HuH-7 (cell line): ENCODE measurements around the gene HOXD12.

Experiments used
- DNase-seq: peaks from one replicate; pipeline ENCODE4 v3.0.0; 2011; ENCODE audit warnings: low spot score

The HOXD12 gene

GRCh38 chr2:176130957-176131847 lies 31.6 kb downstream of the HOXD12 start:
- DNase-seq: no peak

- no peak for DNase-seq
These were observed 32.2 kb downstream of the HOXD12 start for GRCh38 chr2:176131848-176132158.

DNA sequence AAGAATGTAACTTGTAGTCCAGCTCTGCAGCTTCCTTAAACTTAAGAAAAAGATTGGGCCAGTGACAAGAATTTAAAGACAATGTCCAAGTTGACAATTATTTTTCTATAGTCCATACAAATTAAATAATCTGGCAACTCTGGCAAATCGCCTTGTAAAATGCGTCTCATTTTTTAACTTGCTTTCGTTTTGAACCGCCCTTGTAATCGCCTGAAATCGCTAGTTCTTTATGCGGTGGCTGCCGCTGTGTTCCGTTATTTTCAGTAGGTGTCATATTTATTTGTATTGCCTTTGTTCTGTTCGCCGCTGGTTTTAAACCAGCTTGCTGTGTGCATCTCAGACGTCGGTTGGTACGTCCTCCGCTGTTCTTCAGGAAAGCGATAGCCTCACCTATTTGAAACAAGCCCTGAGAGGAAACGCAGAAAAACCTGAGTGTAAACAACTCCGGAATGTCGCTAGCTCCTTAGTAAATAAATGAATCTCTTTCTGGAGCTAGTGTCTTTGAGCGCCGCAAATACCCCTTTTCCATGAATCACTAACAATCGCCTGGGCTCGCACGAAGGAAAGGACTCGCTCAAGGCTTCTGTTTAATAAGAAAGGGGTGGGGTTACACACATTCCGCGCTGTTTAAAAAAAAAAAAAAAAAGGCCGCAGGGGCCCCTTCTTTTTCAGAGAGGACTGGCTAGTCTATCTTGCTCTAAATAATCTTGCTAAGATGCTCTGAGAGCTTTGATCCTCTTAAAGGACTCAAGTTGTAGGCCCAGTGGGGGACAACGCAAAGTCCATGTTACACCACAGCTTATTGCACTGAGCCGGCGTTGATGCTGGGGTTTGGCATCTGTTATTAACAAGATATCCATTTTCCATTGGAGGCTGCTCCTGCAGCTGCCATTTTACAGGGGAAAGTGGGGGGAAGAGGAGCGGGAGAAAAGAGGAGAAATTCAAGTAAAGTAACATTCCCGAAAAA lies 32.9 kb downstream of the HOXD12 start:
- DNase-seq: no peak

DNA sequence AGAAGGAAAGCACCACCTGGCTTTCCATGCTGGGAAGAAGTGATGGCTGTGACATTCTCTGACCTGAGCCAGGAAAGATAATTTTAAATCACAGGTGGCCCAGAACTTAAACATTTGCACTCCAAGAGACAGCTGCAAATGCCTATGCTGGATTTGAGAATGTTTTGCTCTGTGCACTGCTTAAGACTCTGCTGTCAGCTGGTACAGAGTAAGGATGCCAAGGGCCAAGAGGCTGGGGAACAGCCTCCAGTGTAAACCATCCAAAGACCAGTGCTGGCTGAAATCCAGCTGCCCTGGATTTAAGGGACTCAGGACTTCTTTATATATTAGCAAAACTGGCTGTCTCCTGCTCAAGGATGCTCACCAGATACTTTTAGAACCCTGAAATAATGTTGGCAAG lies 33.8 kb downstream of the HOXD12 start:
- no peak for DNase-seq

DNA sequence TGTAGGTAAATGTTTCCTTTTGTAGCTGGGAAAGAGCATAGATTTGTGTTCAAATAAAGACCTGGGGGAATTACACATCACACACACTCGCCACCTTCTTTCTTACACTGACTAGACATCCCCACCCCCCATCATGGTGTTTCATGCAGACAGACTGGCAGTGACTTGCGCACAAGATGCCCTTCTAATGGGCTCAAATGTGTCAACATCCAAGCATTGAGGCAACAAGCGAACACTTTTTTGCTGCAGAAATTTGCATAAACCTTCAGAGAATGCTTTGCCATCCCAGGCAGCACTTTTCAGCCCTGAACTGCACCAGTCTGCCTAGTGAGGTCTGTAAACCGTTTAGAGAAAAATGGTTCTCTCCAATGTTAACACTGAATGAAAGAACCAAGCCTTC lies 34.4 kb downstream of the HOXD12 start:
- no peak for DNase-seq

DNA sequence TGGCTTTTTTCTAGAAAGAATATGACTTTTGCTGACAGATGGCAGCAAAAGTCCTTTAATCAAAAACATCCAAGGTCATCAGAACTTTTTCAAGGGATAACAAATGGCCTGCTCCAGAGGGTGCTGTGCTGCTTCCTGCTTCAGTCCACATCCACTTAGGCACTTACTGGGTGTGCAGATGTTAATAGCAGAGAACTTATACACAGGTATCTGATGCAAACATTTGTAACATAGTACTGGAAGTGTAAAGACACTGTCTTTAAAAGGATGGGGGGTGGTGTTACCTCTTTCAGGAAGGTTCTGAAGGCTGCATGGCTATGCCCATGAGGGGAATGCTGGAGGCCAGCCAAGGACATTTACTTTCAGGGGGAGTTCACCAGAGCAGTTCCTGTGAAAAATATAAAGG lies 35.4 kb downstream of the HOXD12 start:
- DNase-seq: no peak

DNA sequence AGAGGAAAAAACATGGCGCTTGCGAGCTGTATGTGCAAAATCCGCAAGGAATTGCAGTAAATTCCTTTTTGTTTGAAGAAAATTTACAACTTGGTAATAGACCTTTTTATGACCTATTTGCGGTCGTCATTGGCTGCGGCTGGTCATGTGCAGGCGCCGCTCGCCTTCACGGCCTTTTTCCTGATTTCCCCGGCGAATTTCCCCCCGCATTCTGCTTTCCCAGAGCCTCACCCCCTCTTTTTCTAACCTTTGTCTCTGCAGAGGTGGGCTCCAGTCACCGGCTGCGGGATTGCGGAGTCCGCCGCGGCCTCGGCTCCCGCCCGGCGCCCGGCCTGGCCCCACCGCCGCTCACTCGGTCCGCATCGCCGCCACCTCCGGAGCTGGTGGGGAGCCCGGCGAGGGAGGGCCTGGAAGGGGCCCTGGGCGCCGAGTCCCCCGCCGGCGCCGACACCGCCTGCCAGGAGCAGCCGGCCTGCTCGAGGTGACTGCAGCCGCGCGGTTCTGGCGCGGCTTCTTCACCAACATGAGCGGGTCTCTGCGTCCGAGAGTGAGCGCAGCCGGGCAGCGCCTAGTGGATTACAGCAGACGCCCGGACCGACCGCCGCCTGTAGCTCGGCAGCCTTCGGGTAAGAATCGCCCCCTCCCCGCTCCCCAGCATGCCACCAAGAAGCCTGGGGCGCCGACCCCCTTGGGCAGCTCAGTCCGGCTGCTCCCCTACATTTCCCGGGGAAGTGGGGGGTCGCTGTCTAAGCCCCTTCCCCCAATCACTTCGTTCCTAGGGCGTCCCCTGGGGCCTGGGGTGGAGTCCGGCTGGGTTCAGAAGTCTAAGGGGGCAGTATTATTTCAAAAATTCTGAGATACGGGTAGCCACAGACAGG lies 37.0 kb downstream of the HOXD12 start:
- no peak for DNase-seq

DNA sequence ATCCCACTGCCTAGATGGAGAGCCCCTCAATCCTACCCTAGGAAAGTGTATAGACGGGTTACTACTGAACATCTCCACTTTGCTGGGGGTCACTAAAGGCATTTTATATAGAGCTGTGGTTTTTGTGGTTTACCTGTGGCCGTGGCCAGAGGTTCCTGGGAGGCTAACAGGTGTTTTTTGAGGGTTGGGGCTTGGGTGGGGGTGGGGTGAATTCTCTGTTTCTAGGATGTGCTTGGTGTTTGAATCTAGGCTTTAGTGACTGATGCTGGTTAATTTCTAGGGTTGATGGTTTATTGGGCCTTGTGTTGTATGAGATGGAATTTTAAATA lies 37.6 kb downstream of the HOXD12 start:
- DNase-seq: no peak

DNA sequence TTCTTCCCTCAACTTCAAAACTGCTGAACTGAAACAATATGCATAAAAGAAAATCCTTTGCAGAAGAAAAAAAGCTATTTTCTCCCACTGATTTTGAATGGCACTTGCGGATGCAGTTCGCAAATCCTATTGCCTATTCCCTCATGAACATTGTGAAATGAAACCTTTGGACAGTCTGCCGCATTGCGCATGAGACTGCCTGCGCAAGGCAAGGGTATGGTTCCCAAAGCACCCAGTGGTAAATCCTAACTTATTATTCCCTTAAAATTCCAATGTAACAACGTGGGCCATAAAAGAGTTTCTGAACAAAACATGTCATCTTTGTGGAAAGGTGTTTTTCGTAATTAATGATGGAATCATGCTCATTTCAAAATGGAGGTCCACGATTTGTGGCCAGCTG lies 38.3 kb downstream of the HOXD12 start:
- DNase-seq: no peak

DNA sequence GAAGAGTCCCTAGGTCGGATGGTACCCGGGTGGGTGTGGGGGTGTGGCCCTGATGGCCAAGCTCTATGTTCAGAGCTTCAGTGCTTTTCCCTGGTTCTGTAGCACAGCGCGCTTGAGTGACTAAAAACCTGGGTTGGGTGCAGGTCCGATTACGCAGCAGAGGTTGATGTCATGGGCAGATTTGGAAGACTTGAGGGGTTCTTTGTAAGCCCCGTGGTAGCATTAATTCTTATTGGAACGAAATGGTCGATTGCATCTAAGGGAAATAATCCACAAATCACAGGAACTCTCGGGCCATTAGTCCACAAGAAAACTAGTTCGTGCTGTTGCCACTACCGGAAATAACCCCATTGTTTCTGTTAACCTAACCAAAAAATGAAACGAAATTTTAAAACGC lies 38.9 kb downstream of the HOXD12 start:
- no peak for DNase-seq

DNA sequence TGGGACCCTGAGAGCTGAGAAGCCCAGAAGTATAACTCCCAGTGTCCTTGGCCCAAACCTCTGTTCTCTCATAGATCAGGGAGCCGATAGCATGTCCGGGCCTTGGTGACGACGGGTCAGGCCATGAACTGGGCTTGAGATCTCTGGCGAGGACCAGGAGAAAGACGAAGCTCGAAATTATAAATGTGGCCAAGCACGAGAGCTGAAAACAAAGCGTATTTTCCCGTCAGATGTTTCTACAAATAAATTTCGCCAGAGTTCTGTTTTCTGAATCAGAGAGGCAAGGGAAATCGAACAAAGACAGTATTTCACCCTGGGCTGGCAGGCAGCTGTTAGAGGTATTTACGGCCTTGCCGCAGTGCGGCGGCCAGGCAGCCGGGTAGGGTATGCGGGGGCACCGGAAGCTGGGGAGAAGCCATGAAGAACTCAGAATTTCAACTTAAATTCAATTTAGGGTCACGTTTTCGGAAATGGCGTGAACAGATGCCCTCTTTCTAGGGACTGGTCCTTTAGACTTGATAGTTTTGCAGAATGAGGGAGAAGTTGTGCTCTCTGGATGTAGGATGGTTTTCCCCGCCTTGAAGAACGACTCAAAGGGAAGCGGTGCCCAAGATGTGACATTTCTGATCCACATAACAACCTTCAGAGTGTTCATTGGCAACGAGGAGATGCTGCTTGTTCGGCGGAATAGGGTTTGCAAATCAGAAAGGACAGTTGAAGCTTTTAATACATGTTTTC lies 39.5 kb downstream of the HOXD12 start:
- no peak for DNase-seq

DNA sequence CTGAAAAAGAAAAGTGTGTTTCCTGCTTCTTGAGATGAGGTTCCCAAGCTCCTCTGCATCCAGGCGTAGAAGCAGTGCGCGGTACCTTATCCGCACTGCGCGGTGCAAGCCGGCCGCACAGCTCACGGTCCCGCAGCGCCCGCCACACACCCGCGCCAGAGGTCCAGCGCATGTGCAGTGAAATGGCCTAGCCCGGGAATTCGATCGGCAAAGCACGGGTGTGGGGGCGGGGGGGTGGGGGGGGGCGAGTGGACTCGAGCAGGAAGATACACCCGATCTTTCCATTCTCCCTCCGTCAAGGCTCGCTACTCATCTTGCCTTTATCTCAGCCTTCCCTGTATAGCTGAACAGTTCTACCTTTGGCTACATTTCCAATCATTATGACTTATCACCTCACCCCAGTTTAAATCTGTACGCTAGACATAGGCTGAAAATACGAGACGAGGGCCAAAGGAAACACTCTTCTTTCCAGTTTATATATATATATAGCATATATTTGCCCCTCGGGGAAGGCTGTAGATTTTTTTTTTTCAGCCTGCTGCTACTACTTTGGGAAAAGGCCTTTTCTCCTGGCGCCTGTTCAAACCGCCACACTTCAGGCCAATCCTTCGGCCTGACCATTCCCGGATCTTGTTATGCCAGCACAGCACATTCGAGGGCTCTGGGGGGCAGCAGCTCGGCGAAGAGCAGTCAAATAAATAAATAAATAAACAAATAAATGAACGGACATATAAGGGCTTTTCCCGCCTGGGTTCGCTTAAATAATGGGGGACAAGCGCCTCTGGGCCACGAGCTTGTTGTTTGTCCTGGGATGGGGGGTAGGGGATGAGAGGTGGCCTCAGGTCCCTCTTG lies 40.3 kb downstream of the HOXD12 start:
- no peak for DNase-seq

- peak; percentile 97 for DNase-seq
These were observed 41.1 kb downstream of the HOXD12 start for GRCh38 chr2:176140513-176141317.

GRCh38 chr2:176142281-176142680 lies 42.7 kb downstream of the HOXD12 start:
- DNase-seq: no peak

DNA sequence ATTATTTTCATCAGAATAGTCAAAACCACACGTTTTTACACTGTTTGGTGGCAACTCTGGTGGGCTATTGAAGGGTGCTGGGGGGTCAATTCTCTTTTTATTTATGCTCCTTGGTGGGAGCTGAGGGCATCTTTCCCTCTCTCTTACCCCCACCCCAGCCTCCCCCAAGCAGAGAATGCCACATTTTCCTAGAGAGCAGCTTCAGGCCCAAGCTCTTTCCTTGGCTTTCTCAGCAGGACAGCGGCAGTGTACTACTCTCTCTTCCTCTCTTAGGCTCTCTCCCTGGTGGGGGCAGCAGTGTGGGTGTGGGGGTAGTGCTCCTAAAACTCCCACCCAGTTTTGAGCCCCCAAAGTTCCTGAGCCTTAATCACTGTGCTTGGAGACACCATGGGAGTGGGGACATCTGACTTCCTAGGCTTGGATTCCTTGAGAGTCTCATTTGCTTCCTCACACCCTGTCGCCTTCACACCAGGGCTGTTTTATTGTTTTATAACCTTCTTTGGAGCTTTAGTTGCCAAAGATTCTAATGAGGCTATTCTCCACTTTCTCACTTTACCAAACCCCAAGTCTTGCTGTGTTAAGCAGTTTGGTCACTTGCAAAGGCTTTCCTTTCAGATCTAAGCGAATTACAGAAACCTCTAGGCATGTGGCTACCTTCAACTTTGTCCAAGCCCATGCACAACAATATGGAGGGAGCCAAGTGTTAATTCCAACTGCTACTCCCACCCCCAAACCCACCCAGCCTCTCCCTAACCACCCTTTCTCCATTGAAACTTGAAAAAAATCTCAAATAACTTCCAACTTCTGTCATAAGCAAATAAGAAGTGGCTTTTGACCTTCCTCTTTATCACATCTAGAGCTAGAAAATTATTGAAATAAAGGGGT lies 45.7 kb downstream of the HOXD12 start:
- no peak for DNase-seq

- DNase-seq: no peak
These were observed 46.5 kb downstream of the HOXD12 start for GRCh38 chr2:176146101-176146500.

DNA sequence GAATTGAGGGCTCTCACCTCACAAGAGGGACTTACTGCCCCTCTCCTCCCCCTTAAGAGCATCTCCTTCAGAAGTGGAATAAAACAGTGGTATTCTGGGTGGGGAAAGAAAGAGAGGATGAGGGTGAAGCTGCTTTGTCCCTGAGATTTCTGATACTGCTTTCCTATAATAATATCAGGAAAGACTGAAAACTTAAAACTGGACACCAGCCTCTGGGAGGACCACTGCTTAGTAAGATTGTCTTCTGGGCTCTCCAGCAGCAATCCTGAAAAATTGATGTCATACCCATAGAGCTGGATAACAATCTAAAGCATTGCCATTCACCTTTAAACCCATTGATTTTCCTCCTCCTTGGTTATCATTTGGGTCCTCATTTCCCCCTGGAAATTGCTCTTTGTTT lies 47.0 kb downstream of the HOXD12 start:
- DNase-seq: no peak

DNA sequence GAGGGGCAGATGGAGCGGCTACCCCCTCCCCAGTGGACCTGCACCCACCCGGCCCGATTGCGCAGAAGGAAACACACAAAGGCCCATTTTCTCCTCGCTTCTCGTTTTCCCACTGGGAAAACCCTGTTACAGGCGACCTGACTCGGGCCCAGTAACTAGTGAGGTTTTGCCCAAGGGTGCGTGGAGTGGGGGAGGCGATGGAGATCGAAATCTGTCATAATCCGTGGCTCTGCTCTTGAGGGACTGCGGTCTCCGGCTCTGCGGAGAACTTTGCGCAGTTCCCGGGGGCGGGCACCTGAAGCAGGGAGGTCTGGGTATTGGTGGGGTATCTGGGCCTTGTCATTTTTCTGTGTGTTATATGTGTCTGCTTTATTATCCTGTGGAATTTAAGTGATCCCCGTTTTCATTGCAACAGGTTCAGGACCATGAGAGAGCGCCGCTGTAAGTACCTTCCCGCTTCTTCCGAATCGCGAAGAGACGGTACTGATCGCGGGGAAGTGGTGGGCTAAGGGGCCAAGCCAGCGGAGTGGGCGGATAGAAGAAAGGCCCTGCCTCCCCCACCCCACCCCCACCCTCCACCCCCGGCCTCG lies 47.7 kb downstream of the HOXD12 start:
- no peak for DNase-seq
